Frontal cortex (tissue), 4 donors: ENCODE measurements around the gene BICC1. TPM values are rescaled to one million over a fixed set of nuclear protein-coding genes. Genes with fewer than 3 reads are reported as not detected.

ENCODE experiments used
- DNase-seq, 2 donors: peaks; one replicate each; pipeline ENCODE4 v3.0.0; 2012; ENCODE audit warnings: low spot score in 2 of 2
- FAIRE-seq: peaks from 2 replicates; lab custom pipeline; 2012; peaks lifted over from hg19 to GRCh38; lab: Jason Lieb, UNC
- total RNA-seq: library from RNA; depleted of rRNA; stranded (reverse); fragments of >200 nt; gene quantifications from one replicate; pipeline ENCODE4 v1.2.3, GENCODE V29; 2014
- donor health status: control.
- donor health status: control.
- donor health status: control.

BICC1 gene
- total RNA-seq, 1 donor from 2014 or later, result 4.5 TPM

DNA sequence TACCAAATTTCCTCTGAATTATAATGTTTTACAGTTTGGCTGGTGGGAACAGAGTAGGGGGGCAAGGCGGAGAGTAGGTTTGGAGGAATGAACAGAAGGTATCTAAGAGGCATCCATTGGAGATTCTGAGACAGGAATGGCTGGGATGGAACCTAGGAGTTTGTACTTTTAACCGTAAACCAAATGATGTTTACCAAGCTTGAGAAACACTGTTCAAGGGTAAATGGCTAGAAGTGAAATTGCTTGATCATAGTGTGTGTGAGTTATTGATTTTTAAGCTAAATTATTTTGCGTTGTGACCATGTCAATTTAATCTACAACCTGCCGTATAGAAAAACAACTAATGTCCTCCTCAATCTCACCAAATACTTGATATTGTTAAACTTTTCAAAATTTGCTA lies 357.4 kb downstream of the BICC1 start:
- no peak for DNase-seq
- no peak for FAIRE-seq

- no peak for FAIRE-seq
- DNase-seq, result no peak
Observed at GRCh38 chr10:58873161-58873560, 360.5 kb downstream of the BICC1 start.

Other genes with a start within 250 kb of the BICC1 start
- 30.6 TPM for gene IPMK, start 245.0 kb upstream of the BICC1 start, total RNA-seq
- 28.9 TPM for gene CISD1, start 243.7 kb upstream of the BICC1 start, total RNA-seq
- gene UBE2D1, start 177.9 kb upstream of the BICC1 start, total RNA-seq, result 48.5 TPM
- gene TFAM, start 127.5 kb upstream of the BICC1 start, total RNA-seq, result 62.0 TPM